PC-3 (cell line): Measurements from ENCODE around the gene SMAP2. TPM values are rescaled to one million over a fixed set of nuclear protein-coding genes. Genes with fewer than 3 reads are reported as not detected.
A peak's percentile ranks its signal among the peaks of the same experiment; 100 is the strongest.
"Not testable (repeated sequence)": the region's sequence is repeated elsewhere in the genome, so short reads cannot be mapped to it uniquely, and the experiment has no call there.

Experiments used
- ATAC-seq: fragments of 200-7000 bp; cut with Tn5 transposase; 2 replicates; pipeline ENCODE4 v1.9.1; 2020; ENCODE audit warnings: mild to moderate bottlenecking, moderate library complexity
- BruUV-seq: library from RNA; stranded (reverse); fragments of 400-500 nt; replicated peaks from 2 replicates; lab custom pipeline; 2021; lab: Mats Ljungman, UMichigan
- CTCF ChIA-PET: fragments of 300-600 bp; sonication (Branson Sonifier 250); formaldehyde crosslinking; loops from one replicate; lab custom pipeline; 2022; ENCODE audit warnings: antibody characterized with exemption; lab: Charles Lee
- POLR2A ChIA-PET: fragments of 300-600 bp; sonication (Branson Sonifier 250); formaldehyde crosslinking; loops from one replicate; lab custom pipeline; 2022; ENCODE audit warnings: antibody characterized with exemption; ENCODE audit not compliant: unreplicated experiment; lab: Charles Lee
- DNase-seq: peaks from one replicate; pipeline ENCODE4 v3.0.0-alpha.2; 2015
- H2AFZ ChIP-seq: fragments of 300-600 bp; sonication (generic); 2 replicates; pipeline ENCODE4 v1.6.0; 2016; ENCODE audit warnings: antibody characterized with exemption, low read length
- H3F3A ChIP-seq: fragments of 300-600 bp; sonication (generic); one replicate; pipeline ENCODE4 v1.6.0; 2017; ENCODE audit warnings: antibody characterized with exemption, low read length, control low read depth, mild to moderate bottlenecking; ENCODE audit not compliant: unreplicated experiment
- H3K27ac ChIP-seq: fragments of 300-600 bp; sonication (generic); 2 replicates; pipeline ENCODE4 v1.5.1; 2016; ENCODE audit warnings: mild to moderate bottlenecking, low read length
- H3K27me3 ChIP-seq: fragments of 300-600 bp; sonication (generic); 2 replicates; pipeline ENCODE4 v1.6.1; 2016; ENCODE audit warnings: low read length, mixed read lengths
- H3K36me3 ChIP-seq: fragments of 300-600 bp; sonication (generic); 2 replicates; pipeline ENCODE4 v1.6.1; 2016; ENCODE audit warnings: low read depth, mixed run types, low read length, mixed read lengths
- H3K4me1 ChIP-seq: fragments of 300-600 bp; sonication (generic); 2 replicates; pipeline ENCODE4 v1.5.1; 2016; ENCODE audit warnings: low read length; ENCODE audit not compliant: insufficient read depth
- H3K4me2 ChIP-seq: fragments of 300-600 bp; sonication (generic); 2 replicates; pipeline ENCODE4 v1.6.0; 2016; ENCODE audit warnings: low read length
- H3K4me3 ChIP-seq: fragments of 300-600 bp; sonication (generic); 2 replicates; pipeline ENCODE4 v1.5.1; 2016; ENCODE audit warnings: mild to moderate bottlenecking, low read length, mixed read lengths
- H3K79me2 ChIP-seq: fragments of 300-600 bp; sonication (generic); 2 replicates; pipeline ENCODE4 v1.6.1; 2017; ENCODE audit warnings: low read length, mixed read lengths
- H3K9ac ChIP-seq: fragments of 300-600 bp; sonication (generic); 2 replicates; pipeline ENCODE4 v1.6.0; 2016; ENCODE audit warnings: mild to moderate bottlenecking, low read length
- H3K9me2 ChIP-seq: fragments of 300-600 bp; sonication (generic); replicated peaks from 2 replicates; pipeline ENCODE4 v1.6.1; 2016; ENCODE audit warnings: mixed run types, low read length, mixed read lengths
- H3K9me3 ChIP-seq: fragments of 300-600 bp; sonication (generic); 2 replicates; pipeline ENCODE4 v1.6.1; 2016; ENCODE audit warnings: low read length, mixed read lengths
- H4K20me1 ChIP-seq: fragments of 300-600 bp; sonication (generic); 2 replicates; pipeline ENCODE4 v1.6.1; 2016; ENCODE audit warnings: low read length, mixed read lengths
- CTCF ChIP-seq: fragments of 300-600 bp; sonication (generic); conservative IDR thresholded peaks from 2 replicates; pipeline ENCODE4 v1.5.1; 2017; ENCODE audit warnings: antibody characterized with exemption, low read depth, mild to moderate bottlenecking, low read length
- EZH2 ChIP-seq: fragments of 300-600 bp; sonication (generic); IDR thresholded peaks from one replicate; pipeline ENCODE4 v1.6.1; 2017; ENCODE audit warnings: antibody characterized with exemption, mild to moderate bottlenecking, low read length; ENCODE audit not compliant: unreplicated experiment
- EZH2phosphoT487 ChIP-seq: fragments of 300-600 bp; sonication (generic); IDR thresholded peaks from 2 replicates; pipeline ENCODE4 v1.6.1; 2018; ENCODE audit warnings: mild to moderate bottlenecking, antibody characterized with exemption, low read length, borderline replicate concordance
- intact Hi-C: fragments of 100-400 bp; cut with micrococcal nuclease; formaldehyde crosslinking; loops from 2 replicates; pipeline ENCODE4 v1.9.0; 2023
- total RNA-seq: library from RNA; depleted of rRNA; stranded (reverse); fragments of >200 nt; gene quantifications from 2 replicates; pipeline ENCODE4 v1.2.3, GENCODE V29; 2014

SMAP2 gene
- total RNA-seq, 1 experiment from 2014 or later = 48.1 TPM

GRCh38 chr1:40339420-40340323 lies 33.9 kb upstream of the SMAP2 start:
- H3K27me3 ChIP-seq = no peaks in the 10 kb centered on the region
- peaks cover 9% of the 10 kb centered on the region; the same call in 1 of the 2 replicates for H3K4me1 ChIP-seq
- H3K9ac ChIP-seq = no peak overlapping the region
- H3K36me3 ChIP-seq = no peaks in the 10 kb centered on the region
- no peaks in the 10 kb centered on the region for H3K9me2 ChIP-seq
- intact Hi-C loops = loop anchor here (2.0 kb wide), 1 partner anchor 255 kb away; no protein-coding TSS in a partner anchor
- H3K4me2 ChIP-seq = peak overlapping the region; percentile 80
- no peaks in the 10 kb centered on the region for H3K79me2 ChIP-seq
- TF ChIP-seq CTCF (no peak), EZH2phosphoT487 (no peak), EZH2 (no peak)
- DNase-seq (no peak), ATAC-seq (peak; percentile 31; the same call in 1 of the 2 replicates)
- POLR2A ChIA-PET = no interaction called here
- H3K4me3 ChIP-seq = peak overlapping the region; percentile 53; the same call in 1 of the 2 replicates
- H3F3A ChIP-seq = no peaks in the 10 kb centered on the region
- H2AFZ ChIP-seq = peak overlapping the region; percentile 83
- H4K20me1 ChIP-seq = no peaks in the 10 kb centered on the region
- no peaks in the 10 kb centered on the region for H3K9me3 ChIP-seq
- CTCF ChIA-PET = interaction anchor here (0.5 to 1.9 kb wide), 9 partner anchors 42 to 261 kb away, joined by 3 to 34 read pairs (median 6); no protein-coding TSS in a partner anchor
- BruUV-seq = no TSS peak
- no peak overlapping the region for H3K27ac ChIP-seq

- Histone ChIP-seq H2AFZ (no peak overlapping the region), H3K9ac (no peak overlapping the region), H3K36me3 (no peaks in the 10 kb centered on the region), H3K27ac (no peak overlapping the region), H4K20me1 (no peaks in the 10 kb centered on the region), H3K4me1 (peaks cover 9% of the 10 kb centered on the region; the same call in 1 of the 2 replicates), H3F3A (no peaks in the 10 kb centered on the region), H3K4me2 (no peak overlapping the region), H3K9me2 (no peaks in the 10 kb centered on the region), H3K27me3 (no peaks in the 10 kb centered on the region), H3K79me2 (no peaks in the 10 kb centered on the region), H3K9me3 (no peaks in the 10 kb centered on the region), H3K4me3 (no peak overlapping the region)
- intact Hi-C loops = no loop called here
- no peak for DNase-seq
- BruUV-seq = no TSS peak
- CTCF ChIA-PET = interaction anchor here (1.9 kb wide), 1 partner anchor 63 kb away, joined by 6 read pairs; no protein-coding TSS in a partner anchor
- ATAC-seq = no peak
- POLR2A ChIA-PET = interaction anchor here (0.6 kb wide), 1 partner anchor 118 kb away, joined by 9 read pairs; no protein-coding TSS in a partner anchor
- no peak for TF ChIP-seq CTCF
- TF ChIP-seq EZH2 = no peak
- TF ChIP-seq EZH2phosphoT487 = no peak
Measured at GRCh38 chr1:40341491-40342380, 31.8 kb upstream of the SMAP2 start.

DNA sequence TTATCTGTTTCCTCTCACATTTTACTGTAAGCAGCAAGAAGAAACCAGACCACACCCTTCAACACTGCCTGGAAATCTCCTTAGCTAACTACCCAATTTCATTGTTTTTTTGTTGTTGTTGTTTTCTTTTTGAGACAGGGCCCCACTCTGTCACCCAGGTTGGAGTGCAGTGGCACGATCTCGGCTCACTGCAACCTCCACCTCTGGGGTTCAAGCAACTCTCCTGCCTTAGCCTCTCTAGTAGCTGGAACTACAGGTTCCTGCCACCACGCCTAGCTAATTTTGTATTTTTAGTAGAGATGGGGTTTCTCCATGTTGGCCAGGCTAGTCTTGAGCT lies 31.2 kb upstream of the SMAP2 start:
- H3K4me2 ChIP-seq, H3F3A ChIP-seq, ATAC-seq, H3K36me3 ChIP-seq, H3K4me1 ChIP-seq, DNase-seq, H2AFZ ChIP-seq, H3K9me2 ChIP-seq, H3K9me3 ChIP-seq, BruUV-seq, H4K20me1 ChIP-seq, intact Hi-C loops, POLR2A ChIA-PET, H3K27me3 ChIP-seq, H3K4me3 ChIP-seq, H3K9ac ChIP-seq, H3K79me2 ChIP-seq, H3K27ac ChIP-seq: not testable (repeated sequence)
- CTCF ChIA-PET = interaction anchor here (1.9 kb wide), 1 partner anchor 62 kb away, joined by 6 read pairs; no protein-coding TSS in a partner anchor
